Activated CD8-positive, alpha-beta memory T cell treated with anti-CD3 and anti-CD28 coated beads for 1 hour (primary cell): Measurements from ENCODE around the gene VEZT.
"Not testable (repeated sequence)": the region's sequence is repeated elsewhere in the genome, so short reads cannot be mapped to it uniquely, and the experiment has no call there.

Experiments
- DNase-seq, 2 donors: peaks; one replicate each; pipeline ENCODE4 v3.0.0-alpha.2; 2020; ENCODE audit warnings: low read depth in 1 of 2; ENCODE audit errors: extremely low read depth in 1 of 2

VEZT gene

GRCh38 chr12:95318071-95318545, 100.5 kb downstream of the VEZT start:
- DNase-seq = no peak

- DNase-seq = no peak
These were observed 102.2 kb downstream of the VEZT start for GRCh38 chr12:95319694-95320331.

GRCh38 chr12:95321516-95322246, 104.1 kb downstream of the VEZT start:
- DNase-seq = no peak

GRCh38 chr12:95322326-95322725, 104.7 kb downstream of the VEZT start:
- DNase-seq = no peak

- no peak for DNase-seq
These were observed 105.6 kb downstream of the VEZT start for GRCh38 chr12:95323212-95323611.

- not testable (repeated sequence) for DNase-seq
These were observed 106.6 kb downstream of the VEZT start for GRCh38 chr12:95324246-95324645.

- no peak for DNase-seq
These were observed 107.9 kb downstream of the VEZT start for GRCh38 chr12:95325501-95325900.

GRCh38 chr12:95326445-95326844, 108.8 kb downstream of the VEZT start:
- no peak for DNase-seq

GRCh38 chr12:95326855-95327254, 109.2 kb downstream of the VEZT start:
- no peak for DNase-seq

- no peak for DNase-seq
These were observed 111.1 kb downstream of the VEZT start for GRCh38 chr12:95328708-95329107.

GRCh38 chr12:95335948-95336347, 118.3 kb downstream of the VEZT start:
- no peak for DNase-seq

GRCh38 chr12:95336387-95337067, 118.9 kb downstream of the VEZT start:
- DNase-seq = no peak

- DNase-seq = no peak
These were observed 119.5 kb downstream of the VEZT start for GRCh38 chr12:95337146-95337545.

GRCh38 chr12:95339086-95339788, 121.6 kb downstream of the VEZT start:
- DNase-seq = no peak

- no peak for DNase-seq
These were observed 124.4 kb downstream of the VEZT start for GRCh38 chr12:95342008-95342407.

GRCh38 chr12:95343461-95344230, 126.0 kb downstream of the VEZT start:
- no peak for DNase-seq

GRCh38 chr12:95349291-95349690, 131.7 kb downstream of the VEZT start:
- no peak for DNase-seq

GRCh38 chr12:95351748-95352147, 134.1 kb downstream of the VEZT start:
- no peak for DNase-seq
